Activated naive CD8-positive, alpha-beta T cell (primary cell): ENCODE results near the gene ATXN7L1.

ENCODE experiments used
- H3K27ac Mint-ChIP-seq: one replicate; pipeline ENCODE4 v1.8.0; 2021; ENCODE audit warnings: mixed read lengths
- H3K27me3 Mint-ChIP-seq: one replicate; pipeline ENCODE4 v1.8.0; 2021; ENCODE audit warnings: mixed read lengths
- H3K36me3 Mint-ChIP-seq: one replicate; pipeline ENCODE4 v1.8.0; 2021; ENCODE audit warnings: mixed read lengths
- H3K4me1 Mint-ChIP-seq: one replicate; pipeline ENCODE4 v1.8.0; 2021; ENCODE audit warnings: low read depth, mixed read lengths
- H3K4me3 Mint-ChIP-seq: one replicate; pipeline ENCODE4 v1.8.0; 2021; ENCODE audit warnings: mild to moderate bottlenecking, mixed read lengths
- H3K9me3 Mint-ChIP-seq: one replicate; pipeline ENCODE4 v1.8.0; 2021; ENCODE audit warnings: low read depth, mixed read lengths

The ATXN7L1 gene

GRCh38 chr7:105830405-105831301 is 45.7 kb downstream of the ATXN7L1 start:
- H3K36me3 Mint-ChIP-seq = peaks cover 13% of the 10 kb centered on the region
- peaks cover 7% of the 10 kb centered on the region for H3K4me1 Mint-ChIP-seq
- no peak overlapping the region for H3K27ac Mint-ChIP-seq
- no peaks in the 10 kb centered on the region for H3K27me3 Mint-ChIP-seq
- no peaks in the 10 kb centered on the region for H3K9me3 Mint-ChIP-seq
- H3K4me3 Mint-ChIP-seq = no peak overlapping the region

DNA sequence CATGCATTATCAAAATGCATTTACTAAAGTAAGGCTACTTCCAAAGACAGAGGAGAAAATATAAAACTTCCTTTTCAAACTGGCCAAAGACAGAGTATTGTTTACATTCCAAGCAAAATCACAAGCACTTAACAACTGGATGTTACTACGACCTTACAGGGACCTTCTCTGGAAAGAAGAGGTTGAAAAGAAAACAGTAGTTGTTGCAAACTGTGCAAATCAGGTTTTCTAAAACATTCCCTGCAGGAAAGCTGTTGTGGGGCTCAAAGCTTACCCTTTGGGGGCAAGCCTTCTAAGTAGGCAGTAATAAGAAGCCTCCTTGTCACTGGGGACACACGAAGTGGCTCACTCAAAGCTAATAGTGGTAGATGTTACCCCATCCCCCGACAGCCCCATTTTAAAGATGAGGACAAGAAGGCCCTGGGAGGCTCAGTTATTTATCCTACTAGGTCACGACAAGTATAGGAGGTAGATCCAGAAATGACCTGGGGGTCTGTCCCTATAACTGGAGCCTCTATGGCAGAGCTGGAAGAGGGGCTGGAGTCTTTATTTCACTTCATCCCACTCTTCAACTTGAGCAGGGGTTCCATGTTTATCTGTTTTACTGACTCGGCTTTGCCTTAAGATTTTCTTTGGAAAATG is 46.6 kb downstream of the ATXN7L1 start:
- H3K27ac Mint-ChIP-seq = no peak overlapping the region
- no peaks in the 10 kb centered on the region for H3K9me3 Mint-ChIP-seq
- peaks cover 16% of the 10 kb centered on the region for H3K36me3 Mint-ChIP-seq
- no peaks in the 10 kb centered on the region for H3K27me3 Mint-ChIP-seq
- no peak overlapping the region for H3K4me3 Mint-ChIP-seq
- peaks cover 7% of the 10 kb centered on the region for H3K4me1 Mint-ChIP-seq

GRCh38 chr7:105828141-105828540 is 48.3 kb downstream of the ATXN7L1 start:
- no peaks in the 10 kb centered on the region for H3K27me3 Mint-ChIP-seq
- H3K9me3 Mint-ChIP-seq = peaks cover 4% of the 10 kb centered on the region
- H3K4me1 Mint-ChIP-seq = peaks cover 12% of the 10 kb centered on the region
- no peak overlapping the region for H3K27ac Mint-ChIP-seq
- no peak overlapping the region for H3K4me3 Mint-ChIP-seq
- H3K36me3 Mint-ChIP-seq = peaks cover 23% of the 10 kb centered on the region

- H3K36me3 Mint-ChIP-seq = peaks cover 23% of the 10 kb centered on the region
- peaks cover 4% of the 10 kb centered on the region for H3K9me3 Mint-ChIP-seq
- H3K4me3 Mint-ChIP-seq = no peak overlapping the region
- H3K27ac Mint-ChIP-seq = no peak overlapping the region
- H3K4me1 Mint-ChIP-seq = peaks cover 17% of the 10 kb centered on the region
- no peaks in the 10 kb centered on the region for H3K27me3 Mint-ChIP-seq
Observed at GRCh38 chr7:105827151-105827875, 49.1 kb downstream of the ATXN7L1 start.

DNA sequence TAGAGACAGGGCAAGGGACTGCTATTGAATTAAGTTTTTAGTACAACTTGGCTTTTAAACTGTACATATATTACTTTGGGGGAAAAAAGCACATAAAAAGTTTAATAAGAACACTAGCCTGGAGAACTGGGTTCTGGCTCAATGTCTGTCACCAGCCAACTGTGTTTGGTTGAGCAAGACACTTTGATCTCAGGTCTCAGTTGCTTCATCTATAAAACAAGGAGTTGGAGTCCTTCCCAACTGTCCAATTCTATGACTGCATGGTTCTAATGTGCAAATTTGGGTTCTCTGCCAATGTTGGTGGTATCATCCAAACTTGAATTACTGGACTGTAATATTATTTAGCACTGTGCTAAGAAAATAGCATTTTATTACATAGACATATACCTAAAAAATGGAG is 50.3 kb downstream of the ATXN7L1 start:
- H3K36me3 Mint-ChIP-seq = peaks cover 28% of the 10 kb centered on the region
- H3K27ac Mint-ChIP-seq = no peak overlapping the region
- peaks cover 20% of the 10 kb centered on the region for H3K4me1 Mint-ChIP-seq
- no peaks in the 10 kb centered on the region for H3K27me3 Mint-ChIP-seq
- peaks cover 4% of the 10 kb centered on the region for H3K9me3 Mint-ChIP-seq
- H3K4me3 Mint-ChIP-seq = no peak overlapping the region

GRCh38 chr7:105825371-105825770 is 51.0 kb downstream of the ATXN7L1 start:
- Mint-ChIP-seq H3K9me3 (peaks cover 4% of the 10 kb centered on the region), H3K27ac (no peak overlapping the region), H3K36me3 (peaks cover 32% of the 10 kb centered on the region), H3K4me3 (no peak overlapping the region), H3K4me1 (peaks cover 19% of the 10 kb centered on the region), H3K27me3 (no peaks in the 10 kb centered on the region)

DNA sequence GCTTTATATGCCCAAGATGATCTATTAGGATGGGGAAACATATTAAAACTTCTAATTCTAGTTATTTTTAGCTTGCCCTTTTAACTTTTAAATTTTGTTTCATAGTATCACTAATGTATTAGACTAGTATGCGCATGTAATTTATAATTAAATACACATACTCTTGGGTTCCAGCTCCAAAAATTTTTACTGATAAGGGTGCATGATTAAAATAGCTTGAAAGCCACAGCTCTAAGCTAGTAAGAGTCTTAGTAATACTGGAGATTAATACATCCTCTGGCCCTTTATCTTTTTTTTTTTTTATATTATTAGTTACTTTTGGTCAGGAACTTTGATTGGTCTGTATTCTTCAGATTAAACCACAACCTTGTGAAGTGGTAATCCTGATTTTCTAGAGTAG is 53.6 kb downstream of the ATXN7L1 start:
- Mint-ChIP-seq H3K27me3 (no peaks in the 10 kb centered on the region), H3K9me3 (peaks cover 4% of the 10 kb centered on the region), H3K4me3 (no peak overlapping the region), H3K36me3 (peaks cover 29% of the 10 kb centered on the region), H3K4me1 (peaks cover 22% of the 10 kb centered on the region), H3K27ac (no peak overlapping the region)

- Mint-ChIP-seq H3K4me3 (no peak overlapping the region), H3K36me3 (peaks cover 26% of the 10 kb centered on the region), H3K9me3 (peaks cover 4% of the 10 kb centered on the region), H3K27ac (no peak overlapping the region), H3K27me3 (no peaks in the 10 kb centered on the region), H3K4me1 (peaks cover 25% of the 10 kb centered on the region)
Observed at GRCh38 chr7:105821527-105821926, 54.9 kb downstream of the ATXN7L1 start.

DNA sequence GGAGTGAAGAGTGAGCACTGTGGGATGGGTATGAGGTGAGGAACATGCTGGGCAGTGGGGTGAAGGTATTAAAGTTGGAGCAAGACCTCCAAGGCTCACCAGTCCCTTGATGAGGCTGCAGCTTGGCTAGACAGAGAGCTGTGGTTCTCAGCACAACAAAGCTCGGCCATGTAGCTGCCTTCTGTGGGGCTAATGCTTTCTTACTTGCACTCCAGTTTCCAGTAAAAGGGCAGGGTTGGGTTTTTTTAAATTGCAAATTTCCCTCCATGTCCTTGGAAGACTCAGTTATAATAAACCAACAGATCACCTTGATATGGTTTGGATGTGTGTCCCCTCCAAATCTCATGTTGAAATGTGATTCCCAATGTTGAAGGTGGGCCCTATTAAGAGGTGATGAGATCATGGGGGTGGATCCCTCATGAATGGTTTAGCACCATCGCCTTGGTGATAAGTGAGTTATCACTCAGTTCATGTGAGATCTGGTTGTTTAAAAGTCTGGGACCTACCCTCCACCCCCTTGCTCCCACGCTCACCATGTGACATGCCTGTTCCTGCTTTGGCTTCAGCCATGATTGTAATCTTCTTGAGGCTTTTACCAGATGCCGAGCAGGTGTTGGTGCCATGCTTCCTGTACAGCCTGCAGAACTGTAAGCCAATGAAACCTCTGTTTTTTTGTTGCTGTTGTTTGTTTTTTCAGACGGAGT is 55.9 kb downstream of the ATXN7L1 start:
- no peaks in the 10 kb centered on the region for H3K27me3 Mint-ChIP-seq
- peaks cover 4% of the 10 kb centered on the region for H3K9me3 Mint-ChIP-seq
- peaks cover 23% of the 10 kb centered on the region for H3K36me3 Mint-ChIP-seq
- H3K4me3 Mint-ChIP-seq = no peak overlapping the region
- no peak overlapping the region for H3K27ac Mint-ChIP-seq
- peaks cover 25% of the 10 kb centered on the region for H3K4me1 Mint-ChIP-seq

GRCh38 chr7:105819559-105819958 is 56.8 kb downstream of the ATXN7L1 start:
- Mint-ChIP-seq H3K9me3 (peaks cover 3% of the 10 kb centered on the region), H3K4me1 (peaks cover 25% of the 10 kb centered on the region), H3K36me3 (peaks cover 19% of the 10 kb centered on the region), H3K27me3 (no peaks in the 10 kb centered on the region), H3K4me3 (no peak overlapping the region), H3K27ac (no peak overlapping the region)

GRCh38 chr7:105816954-105817615 is 59.3 kb downstream of the ATXN7L1 start:
- Mint-ChIP-seq H3K27ac (no peak overlapping the region), H3K9me3 (no peaks in the 10 kb centered on the region), H3K4me1 (peaks cover 11% of the 10 kb centered on the region), H3K27me3 (no peaks in the 10 kb centered on the region), H3K4me3 (no peak overlapping the region), H3K36me3 (peaks cover 15% of the 10 kb centered on the region)

- Mint-ChIP-seq H3K4me1 (peaks cover 10% of the 10 kb centered on the region), H3K4me3 (no peak overlapping the region), H3K9me3 (no peaks in the 10 kb centered on the region), H3K27ac (no peak overlapping the region), H3K36me3 (peaks cover 11% of the 10 kb centered on the region), H3K27me3 (no peaks in the 10 kb centered on the region)
Observed at GRCh38 chr7:105816266-105816843, 60.0 kb downstream of the ATXN7L1 start.

- Mint-ChIP-seq H3K36me3 (peaks cover 11% of the 10 kb centered on the region), H3K4me1 (peaks cover 13% of the 10 kb centered on the region), H3K9me3 (no peaks in the 10 kb centered on the region), H3K27me3 (no peaks in the 10 kb centered on the region), H3K4me3 (no peak overlapping the region), H3K27ac (no peak overlapping the region)
Observed at GRCh38 chr7:105815576-105815975, 60.8 kb downstream of the ATXN7L1 start.

- H3K27ac Mint-ChIP-seq = no peak overlapping the region
- peaks cover 9% of the 10 kb centered on the region for H3K36me3 Mint-ChIP-seq
- no peaks in the 10 kb centered on the region for H3K9me3 Mint-ChIP-seq
- H3K4me3 Mint-ChIP-seq = no peak overlapping the region
- H3K27me3 Mint-ChIP-seq = no peaks in the 10 kb centered on the region
- peaks cover 22% of the 10 kb centered on the region for H3K4me1 Mint-ChIP-seq
Observed at GRCh38 chr7:105814481-105814880, 61.9 kb downstream of the ATXN7L1 start.
